Superior temporal gyrus (tissue), 1 donor: ENCODE measurements around the gene CADM2.

Source experiments
- DNase-seq: peaks from one replicate; pipeline ENCODE4 v3.0.0-alpha.2; 2016; ENCODE audit errors: extremely low spot score

CADM2 gene

GRCh38 chr3:85189731-85190130, 230.9 kb downstream of the CADM2 start:
- DNase-seq: no peak

- DNase-seq: no peak
These were observed 234.8 kb downstream of the CADM2 start for GRCh38 chr3:85193565-85193964.

- DNase-seq: no peak
These were observed 249.9 kb downstream of the CADM2 start for GRCh38 chr3:85208650-85209049.

- DNase-seq: no peak
These were observed 251.8 kb downstream of the CADM2 start for GRCh38 chr3:85210540-85210939.

GRCh38 chr3:85228966-85229365, 270.2 kb downstream of the CADM2 start:
- no peak for DNase-seq

- no peak for DNase-seq
These were observed 285.3 kb downstream of the CADM2 start for GRCh38 chr3:85244091-85244490.

GRCh38 chr3:85244519-85244918, 285.7 kb downstream of the CADM2 start:
- no peak for DNase-seq

GRCh38 chr3:85251766-85252165, 293.0 kb downstream of the CADM2 start:
- DNase-seq: no peak

GRCh38 chr3:85252686-85253085, 293.9 kb downstream of the CADM2 start:
- no peak for DNase-seq

GRCh38 chr3:85254738-85255137, 295.9 kb downstream of the CADM2 start:
- DNase-seq: no peak

GRCh38 chr3:85255949-85256348, 297.2 kb downstream of the CADM2 start:
- DNase-seq: peak; percentile 63

GRCh38 chr3:85258326-85258725, 299.5 kb downstream of the CADM2 start:
- DNase-seq: no peak

GRCh38 chr3:85258819-85259218, 300.0 kb downstream of the CADM2 start:
- DNase-seq: no peak

GRCh38 chr3:85259748-85260147, 301.0 kb downstream of the CADM2 start:
- DNase-seq: no peak

GRCh38 chr3:85264381-85264780, 305.6 kb downstream of the CADM2 start:
- DNase-seq: no peak

GRCh38 chr3:85270488-85270887, 311.7 kb downstream of the CADM2 start:
- DNase-seq: no peak

GRCh38 chr3:85271911-85272310, 313.1 kb downstream of the CADM2 start:
- DNase-seq: no peak

GRCh38 chr3:85288257-85288656, 329.5 kb downstream of the CADM2 start:
- DNase-seq: no peak

- DNase-seq: peak; percentile 40
These were observed 338.5 kb downstream of the CADM2 start for GRCh38 chr3:85297291-85297690.

GRCh38 chr3:85298032-85298431, 339.2 kb downstream of the CADM2 start:
- DNase-seq: peak; percentile 66

GRCh38 chr3:85303156-85303555, 344.4 kb downstream of the CADM2 start:
- DNase-seq: peak; percentile 80

- peak; percentile 67 for DNase-seq
These were observed 345.7 kb downstream of the CADM2 start for GRCh38 chr3:85304360-85304964.

GRCh38 chr3:85312331-85312730, 353.5 kb downstream of the CADM2 start:
- no peak for DNase-seq

- no peak for DNase-seq
These were observed 354.6 kb downstream of the CADM2 start for GRCh38 chr3:85313380-85313779.
